GM19239 (cell line): ENCODE measurements around the gene SERAC1.
"Not testable (repeated sequence)": the region's sequence is repeated elsewhere in the genome, so short reads cannot be mapped to it uniquely, and the experiment has no call there.

Source experiments
- DNase-seq: peaks from one replicate; pipeline ENCODE4 v3.0.0; 2011; ENCODE audit warnings: low spot score; ENCODE audit not compliant: insufficient read length
- FAIRE-seq: peaks from 2 replicates; lab custom pipeline; 2011; peaks lifted over from hg19 to GRCh38; lab: Jason Lieb, UNC

SERAC1 gene

GRCh38 chr6:158175111-158175510 lies 7.0 kb upstream of the SERAC1 start:
- FAIRE-seq (no peak), DNase-seq (no peak)

- DNase-seq (no peak), FAIRE-seq (no peak)
Measured at GRCh38 chr6:158174514-158174913, 6.5 kb upstream of the SERAC1 start.

GRCh38 chr6:158174024-158174423 lies 6.0 kb upstream of the SERAC1 start:
- FAIRE-seq: no peak
- DNase-seq: no peak

DNA sequence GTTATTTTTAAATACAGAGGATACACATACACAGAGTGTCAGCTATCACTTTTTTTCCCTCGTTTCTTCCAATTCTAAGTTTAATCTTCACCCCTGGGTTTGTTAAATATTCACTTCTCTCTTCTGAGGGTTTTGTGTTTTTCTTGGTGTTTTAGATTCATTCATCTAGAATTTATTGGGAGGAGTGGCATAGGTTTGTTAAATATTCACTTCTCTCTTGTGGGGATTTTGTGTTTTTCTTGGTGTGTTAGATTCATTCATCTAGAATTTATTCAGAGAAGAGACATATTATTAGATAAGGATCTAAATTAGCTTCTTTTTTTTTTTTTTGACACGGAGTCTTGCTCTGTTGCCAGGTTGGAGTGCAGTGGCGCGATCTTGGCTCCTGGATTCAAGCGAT lies 3.9 kb upstream of the SERAC1 start:
- FAIRE-seq: no peak

GRCh38 chr6:158170656-158171081 lies 2.6 kb upstream of the SERAC1 start:
- FAIRE-seq (no peak), DNase-seq (no peak)

More for the DNA sequence above, 3.9 kb upstream of the SERAC1 start:
- no peak for DNase-seq

DNA sequence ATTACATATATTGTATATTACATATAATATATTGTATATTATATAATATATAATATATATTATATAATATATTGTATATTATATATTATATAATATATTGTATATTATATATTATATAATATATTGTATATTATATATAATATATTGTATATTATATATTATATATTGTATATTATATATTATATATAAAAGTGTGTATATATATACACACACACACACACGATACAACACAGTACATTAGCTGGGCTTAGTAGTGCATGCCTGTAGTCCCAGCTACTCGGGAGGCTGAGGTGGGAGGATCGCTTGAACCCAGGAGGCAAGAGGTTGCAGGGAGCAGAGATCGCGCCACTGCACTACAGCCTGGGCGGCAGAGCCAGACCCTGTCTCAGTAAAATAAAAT lies 1.6 kb upstream of the SERAC1 start:
- not testable (repeated sequence) for FAIRE-seq

GRCh38 chr6:158165919-158166416 lies 2.1 kb downstream of the SERAC1 start:
- FAIRE-seq: no peak
- DNase-seq: no peak

More for the DNA sequence above, 1.6 kb upstream of the SERAC1 start:
- DNase-seq: not testable (repeated sequence)

DNA sequence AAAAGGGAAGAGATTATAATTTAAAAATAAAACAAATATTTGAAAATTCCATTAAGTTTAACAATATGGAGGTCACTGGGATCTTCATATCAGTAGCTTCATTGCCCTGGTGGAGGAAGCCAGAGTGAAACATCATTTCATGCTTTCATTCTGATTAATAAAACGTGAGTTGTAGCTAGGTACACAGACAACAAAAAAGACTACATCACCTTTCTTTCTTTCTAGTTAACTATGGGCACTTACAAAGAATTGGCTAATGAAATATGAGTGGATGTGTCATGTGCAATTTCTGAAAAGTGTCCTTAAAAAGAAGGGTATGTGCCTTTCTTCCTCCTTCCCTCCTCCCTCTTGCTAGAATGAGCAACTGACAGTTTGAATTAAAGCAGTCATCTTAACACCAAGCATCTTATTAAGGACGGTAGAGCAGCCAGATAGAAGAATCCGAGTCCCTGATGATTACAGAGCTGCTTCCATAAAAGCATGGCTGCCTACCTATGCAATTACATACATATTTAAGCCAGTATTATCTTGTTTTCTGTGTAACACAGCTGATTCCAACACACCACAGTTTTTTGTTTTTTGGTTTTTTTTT lies 3.4 kb downstream of the SERAC1 start:
- FAIRE-seq: no peak
- no peak for DNase-seq

- FAIRE-seq (peak; percentile 40), DNase-seq (no peak)
Measured at GRCh38 chr6:158161566-158162254, 6.4 kb downstream of the SERAC1 start.

- FAIRE-seq: no peak
- DNase-seq: no peak
Measured at GRCh38 chr6:158160932-158161539, 7.0 kb downstream of the SERAC1 start.

GRCh38 chr6:158158748-158159147 lies 9.3 kb downstream of the SERAC1 start:
- no peak for DNase-seq
- FAIRE-seq: no peak

DNA sequence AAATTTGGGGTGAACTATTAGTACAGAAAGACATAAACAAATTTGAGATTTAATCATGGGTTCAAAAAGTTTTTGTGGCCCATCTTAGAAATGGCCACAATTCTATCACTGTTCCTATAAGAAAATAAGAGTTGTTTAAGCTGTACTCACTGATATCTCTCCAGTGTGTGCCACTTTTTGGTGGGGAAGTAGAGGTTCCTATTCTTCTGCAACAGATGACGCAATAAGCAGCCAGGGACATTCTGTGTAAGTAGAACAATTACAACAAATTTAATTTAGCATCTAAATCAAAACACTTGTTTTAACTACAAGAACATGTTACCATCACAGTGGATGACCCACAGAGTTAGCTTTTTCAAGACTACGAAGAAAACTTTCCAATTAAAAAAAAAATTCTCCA lies 9.9 kb downstream of the SERAC1 start:
- FAIRE-seq: no peak
- DNase-seq: no peak

DNA sequence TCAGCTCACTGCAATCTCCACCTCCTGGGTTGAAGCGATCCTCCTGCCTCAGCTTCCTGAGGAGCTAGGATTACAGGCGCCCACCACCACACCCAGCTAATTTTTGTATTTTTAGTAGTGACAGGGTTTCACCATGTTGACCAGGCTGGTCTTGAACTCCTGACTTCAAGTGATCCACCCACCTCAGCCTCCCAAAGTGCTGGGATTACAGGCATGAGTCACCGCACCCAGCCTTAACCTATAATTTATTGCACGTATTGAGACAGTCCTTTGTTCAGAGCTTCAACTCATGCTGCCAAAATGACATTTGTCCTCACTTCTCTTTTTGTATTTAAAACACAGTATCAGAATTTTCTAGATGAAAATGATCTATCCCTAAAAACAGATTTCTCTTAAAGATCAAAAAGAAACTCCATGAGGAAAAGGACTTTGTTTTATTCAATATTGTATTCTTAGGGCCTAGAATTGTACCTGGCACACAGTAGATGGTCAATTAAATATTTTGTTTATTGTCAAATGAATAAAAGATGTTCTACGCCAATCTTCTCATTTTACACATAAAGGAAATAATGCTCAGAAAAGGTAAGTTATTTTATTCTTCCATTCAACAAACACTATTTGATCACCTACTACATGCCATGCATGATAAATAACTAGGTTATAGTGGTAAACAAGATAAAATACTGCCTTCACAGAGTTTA lies 10.8 kb downstream of the SERAC1 start:
- peak; percentile 60 for FAIRE-seq

GRCh38 chr6:158154816-158155215 lies 13.2 kb downstream of the SERAC1 start:
- no peak for DNase-seq

More for the DNA sequence above, 10.8 kb downstream of the SERAC1 start:
- DNase-seq: no peak

DNA sequence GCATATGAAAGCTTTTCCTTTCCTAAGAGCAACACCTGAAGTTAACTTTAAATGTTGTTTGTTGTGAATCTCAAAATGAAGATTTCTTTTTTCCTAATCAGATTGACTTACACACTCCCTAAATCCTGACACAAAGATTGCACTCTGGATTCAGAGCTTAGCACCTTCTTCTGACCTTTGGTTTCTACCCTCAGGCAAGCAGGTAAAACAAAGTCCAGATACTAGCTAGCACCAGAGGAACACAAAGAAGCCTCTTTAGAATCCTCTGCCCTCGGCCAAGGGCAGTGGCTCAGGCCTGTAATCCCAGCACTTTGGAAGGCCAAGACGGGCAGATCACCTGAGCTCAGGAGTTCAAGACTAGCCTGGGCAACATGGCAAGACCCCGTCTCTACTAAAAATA lies 14.5 kb downstream of the SERAC1 start:
- no peak for DNase-seq
- FAIRE-seq: no peak

More at GRCh38 chr6:158154816-158155215, 13.2 kb downstream of the SERAC1 start:
- FAIRE-seq: no peak

DNA sequence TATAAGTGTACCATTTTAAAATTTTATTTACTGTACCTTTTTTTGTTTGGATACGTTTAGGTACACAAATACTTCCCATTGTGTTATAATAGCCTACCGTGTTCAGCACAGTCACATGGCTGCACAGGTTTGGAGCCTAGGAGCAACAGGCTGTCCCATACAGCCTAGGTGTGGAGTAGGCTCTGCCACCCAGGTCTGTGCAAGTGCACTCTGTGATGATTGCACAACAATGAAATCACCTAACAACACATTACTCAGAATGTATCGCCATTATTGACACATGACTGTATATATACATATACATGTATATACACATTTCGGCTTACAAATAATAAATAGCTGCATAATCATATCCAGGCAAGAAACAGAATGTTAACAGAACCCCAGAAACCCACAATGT lies 15.4 kb downstream of the SERAC1 start:
- FAIRE-seq (no peak), DNase-seq (no peak)

GRCh38 chr6:158152025-158152424 lies 16.0 kb downstream of the SERAC1 start:
- DNase-seq, FAIRE-seq: not testable (repeated sequence)

DNA sequence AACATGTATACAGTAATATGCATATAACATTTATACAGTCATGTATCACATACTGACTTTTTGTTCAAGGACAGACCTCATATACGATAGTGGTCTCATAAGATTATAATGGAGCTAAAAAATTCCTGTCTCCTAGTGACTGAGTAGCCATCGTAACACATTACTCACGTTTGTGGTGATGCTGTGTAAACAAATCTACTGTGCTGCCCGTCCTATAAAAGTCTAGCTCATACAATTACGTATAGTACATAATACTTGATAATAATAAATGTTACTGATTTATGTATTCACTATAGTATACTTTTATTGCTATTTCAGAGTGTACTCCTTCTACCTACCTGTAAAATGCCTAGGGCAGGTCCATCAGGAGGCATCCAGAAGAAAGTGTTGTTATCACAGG lies 17.4 kb downstream of the SERAC1 start:
- FAIRE-seq (no peak), DNase-seq (no peak)

GRCh38 chr6:158149641-158150040 lies 18.4 kb downstream of the SERAC1 start:
- DNase-seq: no peak
- FAIRE-seq: no peak

GRCh38 chr6:158143700-158144099 lies 24.4 kb downstream of the SERAC1 start:
- DNase-seq (no peak), FAIRE-seq (no peak)

- FAIRE-seq (no peak), DNase-seq (no peak)
Measured at GRCh38 chr6:158142789-158143188, 25.3 kb downstream of the SERAC1 start.
